GM12892 (cell line): ENCODE data around the gene SOX21.

Experiments used
- POLR2A ChIP-seq: IDR thresholded peaks from 2 replicates; pipeline ENCODE4 v1.6.1; 2011; ENCODE audit warnings: low read depth, low read length, control low read depth
- POLR2AphosphoS5 ChIP-seq: IDR thresholded peaks from 2 replicates; pipeline ENCODE4 v1.6.1; 2011; ENCODE audit warnings: low read depth, low read length, control low read depth

DNA sequence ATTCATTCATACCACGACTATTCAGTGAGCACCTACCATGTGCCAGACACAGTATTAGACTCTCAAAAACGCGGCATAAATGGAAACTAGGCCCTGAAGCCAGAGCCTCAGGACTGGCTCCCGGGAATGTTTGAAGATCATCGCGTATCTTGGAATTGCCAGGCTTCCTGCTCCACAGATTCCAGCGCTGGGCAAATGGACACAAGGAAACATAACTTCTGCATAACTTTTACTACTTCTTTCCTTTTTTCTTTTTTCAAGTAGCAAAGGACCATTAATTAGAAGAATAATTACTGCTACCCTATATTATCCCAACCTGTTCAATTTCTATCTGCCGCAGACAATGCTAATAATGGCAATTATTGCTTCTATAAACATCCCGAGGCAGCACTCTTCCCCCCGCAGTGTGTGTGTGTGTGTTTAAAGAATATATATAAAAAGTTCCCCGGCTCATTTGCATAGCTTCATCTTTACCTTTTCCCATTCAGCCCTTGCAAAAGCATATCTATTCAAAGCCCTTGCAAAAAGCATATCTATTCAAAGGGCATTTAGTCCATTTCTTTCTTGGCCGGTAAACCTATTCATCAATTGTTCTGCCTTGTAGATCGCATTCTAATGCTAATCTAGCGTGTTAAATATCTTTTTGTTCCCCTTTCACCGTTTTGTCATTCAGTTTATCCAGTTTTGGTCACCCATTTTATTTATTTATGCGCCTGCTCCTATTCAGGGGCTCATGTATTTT lies 6.1 kb downstream of the SOX21 start:
- TF ChIP-seq POLR2A (no peak), POLR2AphosphoS5 (no peak)
